Adrenal gland (tissue), 12 donors: ENCODE measurements around the gene FBXO2. TPM values are rescaled to one million over a fixed set of nuclear protein-coding genes. Genes with fewer than 3 reads are reported as not detected.
"Not testable (repeated sequence)": the region's sequence is repeated elsewhere in the genome, so short reads cannot be mapped to it uniquely, and the experiment has no call there.

Source experiments
- DNase-seq, 7 donors: peaks; one replicate each; pipeline ENCODE4 v3.0.0-alpha.2; 2019 to 2020
- H3K27ac ChIP-seq, 5 donors: fragments of 200-600 bp; sonication (generic) in 4 of 5; 1 replicate in 3 of 5; 2 replicates in 2 of 5; pipeline versions ENCODE4 v1.5.1 to v1.8.0; 2016 to 2020; ENCODE audit warnings: mild to moderate bottlenecking in 1 of 5
- H3K27me3 ChIP-seq: fragments of 200-600 bp; 2 replicates; pipeline ENCODE4 v1.8.0; 2021
- H3K36me3 ChIP-seq, 2 donors: fragments of 200-600 bp; replicated peaks in 1 of 2; 1 replicate in 1 of 2; 2 replicates in 1 of 2; pipeline versions ENCODE4 v1.5.1 to v1.8.0; 2018 to 2022
- H3K4me1 ChIP-seq, 2 donors: fragments of 200-600 bp; replicated peaks in 1 of 2; 1 replicate in 1 of 2; 2 replicates in 1 of 2; pipeline versions ENCODE4 v1.5.1 to v1.8.0; 2018 to 2021
- H3K4me3 ChIP-seq, 4 donors: fragments of 200-600 bp; sonication (generic) in 3 of 4; one replicate each; pipeline ENCODE4 v1.5.1; 2016 to 2018
- H3K9me3 ChIP-seq, 3 donors: fragments of 200-600 bp; sonication (generic) in 1 of 3; replicated peaks in 1 of 3; 1 replicate in 2 of 3; 2 replicates in 1 of 3; pipeline versions ENCODE4 v1.5.1 to v1.8.0; 2016 to 2021
- POLR2A ChIP-seq, 2 donors: fragments of 450-650 bp; IDR thresholded peaks; one replicate each; pipeline ENCODE4 v1.6.1; 2017; ENCODE audit warnings: antibody characterized with exemption in 2 of 2, mild to moderate bottlenecking in 2 of 2, moderate library complexity in 1 of 2
- WGBS, 4 donors: extraction: QIAGEN DNeasy Blood & Tissue Kit in 2 of 4; methylation state at CpG; one replicate each; pipeline versions ENCODE4 v1.1.5 to v1.1.7; 2013 to 2017; 5-methylcytosine and 5-hydroxymethylcytosine counted together
- intact Hi-C, 2 donors: fragments of 100-400 bp; cut with DNase I; formaldehyde crosslinking; loops; one replicate each; pipeline versions ENCODE4 v1.14.1 to v1.15.0; 2022 to 2023
- polyA plus RNA-seq, 3 donors: library from polyadenylated mRNA; stranded (reverse); fragments of 200-250 nt in 2 of 3; fragments of 350-450 nt in 1 of 3; fragmentation: Illumina TruSeq in 1 of 3; extraction: RNeasy Lipid Tissue Mini Kit (QIAGEN cat#74804) in 1 of 3; gene quantifications; one replicate each; pipeline ENCODE4 v1.2.3, GENCODE V29; 2013 to 2014
- total RNA-seq, 9 donors: library from RNA; depleted of rRNA in 4 of 9; stranded (reverse); fragments of >200 nt in 4 of 9; fragments of 120-200 nt in 1 of 9; fragmentation: NEBNext Ultra II Directional in 1 of 9; extraction: Animal tissue kit (Norgen Biotek cat#: 25700) in 1 of 9; gene quantifications; one replicate each; pipeline versions ENCODE4 v1.1.0 to v1.2.4, GENCODE V29; 2013 to 2023
- TF ChIP-seq, protein P1 (sequence below), 6 experiments: fragments of 450-650 bp in 4 of 6; fragments of 200-600 bp in 2 of 6; sonication (generic) in 1 of 6; IDR thresholded peaks; 1 replicate in 5 of 6; 2 replicates in 1 of 6; pipeline versions ENCODE4 v1.5.1 to v1.8.0; 2016 to 2021; ENCODE audit warnings: antibody characterized with exemption in 6 of 6, mild to moderate bottlenecking in 2 of 6, moderate library complexity in 1 of 6
- donor health status: healthy with polysubstance abuse.
- donor health status: Bipolar disorder and iron deficiency.
- donor health status: DM: yes; HTN: yes; CAD: no.
- donor health status: DM: no; HTN: no; CAD: no.
- donor health status: DM: no; HTN: no; CAD: no.
- donor health status: DM: yes; HTN: yes; CAD: no.

The FBXO2 gene
- total and polyA plus RNA-seq, 12 donors = 2.5 to 86.6 (median 30.2) TPM

DNA sequence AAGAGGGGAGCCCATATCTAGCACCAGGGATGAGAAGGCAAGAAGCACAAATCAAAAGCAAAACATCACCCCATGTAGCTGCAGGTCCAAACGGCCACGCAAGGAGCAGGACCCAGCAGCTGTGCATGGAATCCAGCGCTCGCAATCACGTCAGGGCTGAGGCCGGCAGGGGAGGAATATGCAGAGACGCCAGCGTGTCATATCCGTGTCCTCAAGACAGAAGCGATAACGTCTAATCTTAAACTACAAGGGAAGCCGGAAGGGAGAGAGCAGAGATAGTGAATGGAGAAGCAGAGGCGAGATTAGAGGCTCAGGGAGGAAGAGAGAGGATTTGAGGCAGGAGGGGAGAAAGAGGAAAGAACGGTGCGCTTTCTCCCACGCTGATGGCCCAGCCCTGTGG is 39.1 kb downstream of the FBXO2 start:
- Histone ChIP-seq H3K27ac (no peak overlapping the region), H3K36me3 (no peaks in the 10 kb centered on the region), H3K4me3 (no peak overlapping the region), H3K4me1 (no peaks in the 10 kb centered on the region), H3K27me3 (no peaks in the 10 kb centered on the region), H3K9me3 (no peaks in the 10 kb centered on the region)
- DNase-seq = no peak
- WGBS, 4 donors = 47 to 50% (median 49%) methylated on average over 16 of the region's 16 CpGs
- no peak for TF ChIP-seq POLR2A (IDR thresholded peaks at IDR 0.05)
- TF ChIP-seq, protein P1, sequence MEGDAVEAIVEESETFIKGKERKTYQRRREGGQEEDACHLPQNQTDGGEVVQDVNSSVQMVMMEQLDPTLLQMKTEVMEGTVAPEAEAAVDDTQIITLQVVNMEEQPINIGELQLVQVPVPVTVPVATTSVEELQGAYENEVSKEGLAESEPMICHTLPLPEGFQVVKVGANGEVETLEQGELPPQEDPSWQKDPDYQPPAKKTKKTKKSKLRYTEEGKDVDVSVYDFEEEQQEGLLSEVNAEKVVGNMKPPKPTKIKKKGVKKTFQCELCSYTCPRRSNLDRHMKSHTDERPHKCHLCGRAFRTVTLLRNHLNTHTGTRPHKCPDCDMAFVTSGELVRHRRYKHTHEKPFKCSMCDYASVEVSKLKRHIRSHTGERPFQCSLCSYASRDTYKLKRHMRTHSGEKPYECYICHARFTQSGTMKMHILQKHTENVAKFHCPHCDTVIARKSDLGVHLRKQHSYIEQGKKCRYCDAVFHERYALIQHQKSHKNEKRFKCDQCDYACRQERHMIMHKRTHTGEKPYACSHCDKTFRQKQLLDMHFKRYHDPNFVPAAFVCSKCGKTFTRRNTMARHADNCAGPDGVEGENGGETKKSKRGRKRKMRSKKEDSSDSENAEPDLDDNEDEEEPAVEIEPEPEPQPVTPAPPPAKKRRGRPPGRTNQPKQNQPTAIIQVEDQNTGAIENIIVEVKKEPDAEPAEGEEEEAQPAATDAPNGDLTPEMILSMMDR (IDR thresholded peaks at IDR 0.05) = no peak
- intact Hi-C loops = no loop called here

DNA sequence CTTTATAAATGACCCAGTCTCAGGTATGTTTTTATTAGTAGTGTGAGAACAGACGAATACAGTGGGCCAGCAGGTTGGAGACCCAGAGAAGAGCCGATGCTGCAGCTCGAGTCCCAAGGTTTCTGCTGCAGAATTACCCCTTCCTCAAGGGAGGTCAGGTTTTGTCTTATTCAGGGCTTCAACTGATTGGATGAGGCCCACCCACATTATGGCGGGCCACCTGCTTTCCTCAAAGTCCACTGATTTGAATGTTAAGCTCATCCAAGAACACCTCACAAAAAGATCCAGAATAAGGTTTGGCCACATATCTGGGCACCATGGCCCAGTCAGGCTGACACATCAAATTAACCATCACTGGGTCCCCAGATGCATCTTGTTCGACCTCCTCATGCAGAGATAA is 40.9 kb downstream of the FBXO2 start:
- no peak overlapping the region for H3K4me3 ChIP-seq
- H3K36me3 ChIP-seq = no peaks in the 10 kb centered on the region
- no peaks in the 10 kb centered on the region for H3K4me1 ChIP-seq
- 73 to 87% (median 78%) methylated on average over 4 to 5 of the region's 5 CpGs for WGBS, 4 donors
- H3K27me3 ChIP-seq = no peaks in the 10 kb centered on the region
- DNase-seq = no peak
- intact Hi-C loops = no loop called here
- no peaks in the 10 kb centered on the region for H3K9me3 ChIP-seq
- no peak overlapping the region for H3K27ac ChIP-seq
- TF ChIP-seq, protein P1 (IDR thresholded peaks at IDR 0.05) = no peak
- no peak for TF ChIP-seq POLR2A (IDR thresholded peaks at IDR 0.05)

DNA sequence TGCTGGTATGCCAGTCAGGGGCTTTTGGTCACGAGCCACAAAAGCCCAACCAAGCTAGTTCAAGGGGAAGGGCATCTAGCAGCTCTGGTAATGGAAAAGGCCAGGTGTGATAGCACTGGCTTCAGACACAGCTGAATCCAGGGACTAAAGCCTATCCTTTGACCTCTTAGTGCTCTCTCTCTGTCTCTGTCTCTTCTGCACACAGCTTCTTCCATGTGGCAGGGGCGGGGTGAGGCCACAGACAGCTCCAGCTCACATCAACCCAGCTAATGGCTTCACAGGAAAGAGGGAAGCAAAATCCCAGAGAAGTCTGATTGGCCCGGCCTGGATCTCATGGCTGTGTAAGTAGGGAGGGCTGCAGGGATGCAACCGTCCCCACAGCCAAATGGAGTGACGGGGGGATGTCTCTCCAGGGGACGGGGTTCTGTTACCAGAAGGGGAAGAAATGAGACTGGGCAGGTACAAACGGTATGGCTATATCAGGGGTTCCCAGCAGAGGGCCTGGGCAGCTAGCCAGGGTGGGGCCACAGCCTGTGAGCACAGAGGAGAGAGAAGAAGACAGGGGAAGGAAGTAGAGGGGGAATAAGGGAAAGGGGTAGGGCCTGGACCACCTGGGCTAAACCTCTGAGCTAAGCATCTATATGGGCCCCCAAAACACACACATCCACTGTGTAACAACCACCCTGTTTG is 42.4 kb downstream of the FBXO2 start:
- Histone ChIP-seq H3K27ac (no peak overlapping the region), H3K4me1 (no peaks in the 10 kb centered on the region), H3K9me3 (no peaks in the 10 kb centered on the region), H3K4me3 (no peak overlapping the region), H3K27me3 (no peaks in the 10 kb centered on the region), H3K36me3 (no peaks in the 10 kb centered on the region)
- WGBS, 4 donors = 43 to 56% (median 46%) methylated on average over 7 of the region's 7 CpGs
- intact Hi-C loops = no loop called here
- TF ChIP-seq POLR2A (IDR thresholded peaks at IDR 0.05) = no peak
- TF ChIP-seq, protein P1 (IDR thresholded peaks at IDR 0.05) = no peak
- DNase-seq = no peak

DNA sequence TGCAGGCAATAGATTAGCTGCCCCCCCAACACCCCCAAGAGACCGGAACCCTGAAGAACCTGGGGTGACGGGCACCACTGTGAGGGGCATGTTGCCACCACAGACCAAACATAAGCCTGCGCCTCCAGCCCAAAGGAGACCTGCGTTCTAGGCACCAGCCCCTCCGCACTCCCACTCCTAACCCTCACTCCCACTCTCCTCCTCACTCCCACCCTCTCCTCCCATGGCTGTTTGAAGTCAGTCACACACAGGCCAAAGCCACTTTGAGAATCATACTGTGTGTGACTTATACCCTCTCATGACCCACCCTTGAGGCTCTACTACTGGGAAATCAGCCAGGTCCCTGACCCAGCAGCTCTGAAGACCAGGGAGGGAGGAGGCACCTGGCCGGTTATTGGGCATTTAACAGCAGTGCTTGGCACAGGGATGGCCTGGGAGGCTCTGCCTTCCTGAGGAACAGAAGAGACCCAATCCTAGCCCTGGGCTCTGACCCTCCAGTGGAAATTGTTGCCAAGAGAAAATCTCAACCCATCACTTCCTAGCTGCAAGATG is 43.5 kb downstream of the FBXO2 start:
- H3K27ac ChIP-seq = no peak overlapping the region
- DNase-seq = no peak
- H3K4me1 ChIP-seq = no peaks in the 10 kb centered on the region
- intact Hi-C loops = no loop called here
- H3K4me3 ChIP-seq = no peak overlapping the region
- WGBS, 4 donors = 53 to 59% (median 58%) methylated on average over 5 to 6 of the region's 6 CpGs
- TF ChIP-seq, protein P1 (IDR thresholded peaks at IDR 0.05) = no peak
- no peak for TF ChIP-seq POLR2A (IDR thresholded peaks at IDR 0.05)
- H3K9me3 ChIP-seq = no peaks in the 10 kb centered on the region
- no peaks in the 10 kb centered on the region for H3K27me3 ChIP-seq
- H3K36me3 ChIP-seq = no peaks in the 10 kb centered on the region

DNA sequence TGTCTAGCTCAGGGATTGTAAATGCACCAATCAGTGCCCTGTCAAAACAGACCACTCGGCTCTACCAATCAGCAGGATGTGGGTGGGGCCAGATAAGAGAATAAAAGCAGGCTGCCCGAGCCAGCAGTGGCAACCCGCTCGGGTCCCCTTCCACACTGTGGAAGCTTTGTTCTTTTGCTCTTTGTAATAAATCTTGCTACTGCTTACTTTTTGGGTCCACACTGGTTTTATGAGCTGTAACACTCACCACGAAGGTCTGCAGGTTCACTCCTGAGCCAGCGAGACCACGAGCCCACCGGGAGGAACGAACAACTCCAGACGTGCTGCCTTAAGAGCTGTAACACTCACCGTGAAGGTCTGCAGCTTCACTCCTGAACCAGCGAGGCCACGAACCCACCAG is 44.9 kb downstream of the FBXO2 start:
- DNase-seq, H3K9me3 ChIP-seq, intact Hi-C loops, H3K4me3 ChIP-seq, H3K36me3 ChIP-seq, H3K27me3 ChIP-seq, H3K27ac ChIP-seq, H3K4me1 ChIP-seq: not testable (repeated sequence)
- 76 to 96% (median 83%) methylated on average over 5 to 13 of the region's 13 CpGs for WGBS, 4 donors

DNA sequence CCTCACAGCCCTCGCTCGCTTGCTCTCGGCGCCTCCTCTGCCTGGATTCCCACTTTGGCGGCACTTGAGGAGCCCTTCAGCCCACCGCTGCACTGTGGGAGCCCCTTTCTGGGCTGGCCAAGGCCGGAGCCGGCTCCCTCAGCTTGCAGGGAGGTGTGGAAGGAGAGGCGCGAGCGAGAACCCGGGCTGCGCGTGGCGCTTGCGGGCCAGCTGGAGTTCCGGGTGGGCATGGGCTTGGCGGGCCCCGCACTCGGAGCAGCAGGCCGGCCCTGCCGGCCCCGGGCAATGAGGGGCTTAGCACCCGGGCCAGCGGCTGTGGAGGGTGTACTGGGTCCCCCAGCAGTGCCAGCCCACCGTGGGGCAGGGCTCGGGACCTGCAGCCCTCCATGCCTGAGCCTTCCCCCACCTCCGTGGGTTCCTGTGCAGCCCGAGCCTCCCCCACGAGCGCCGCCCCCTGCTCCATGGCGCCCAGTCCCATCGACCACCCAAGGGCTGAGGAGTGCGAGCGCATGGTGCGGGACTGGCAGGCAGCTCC is 45.6 kb downstream of the FBXO2 start:
- 91 to 95% (median 92%) methylated on average over 26 to 35 of the region's 37 CpGs; no CpG with 5 or more reads in 1 of the 4 donors for WGBS, 4 donors
- H3K27ac ChIP-seq, H3K36me3 ChIP-seq, DNase-seq, H3K4me1 ChIP-seq, H3K9me3 ChIP-seq, intact Hi-C loops, H3K27me3 ChIP-seq, H3K4me3 ChIP-seq: not testable (repeated sequence)
